Astrocyte of the cerebellum (primary cell): ENCODE results near the gene ASCL5.

Source experiments
- DNase-seq: peaks from one replicate; pipeline ENCODE4 v3.0.0-alpha.2; 2011; ENCODE audit warnings: low read depth
- H3K4me3 ChIP-seq: 2 replicates; pipeline ENCODE4 v1.5.1; 2011; ENCODE audit warnings: mild to moderate bottlenecking, low read depth, low read length, moderate library complexity
- CTCF ChIP-seq: IDR thresholded peaks from 2 replicates; pipeline ENCODE4 v1.5.1; 2012; ENCODE audit warnings: low read length, low read depth, moderate library complexity, mild to moderate bottlenecking; ENCODE audit errors: missing control alignments
- in situ Hi-C: cut with HindIII; loops from 2 replicates; pipeline ENCODE4 v1.10.0; 2017; ENCODE audit warnings: low sequenced_read_pairs

ASCL5 gene

GRCh38 chr1:201153474-201154388 lies 26.7 kb upstream of the ASCL5 start:
- TF ChIP-seq CTCF, result no peak
- in situ Hi-C loops, result loop anchor here (10.0 kb wide), 1 partner anchor 71 kb away; no protein-coding TSS in a partner anchor
- H3K4me3 ChIP-seq, result peak overlapping the region; percentile 75
- no peak for DNase-seq

GRCh38 chr1:201149400-201149799 lies 22.4 kb upstream of the ASCL5 start:
- in situ Hi-C loops, result no loop called here
- no peak overlapping the region for H3K4me3 ChIP-seq
- peak; percentile 54 for TF ChIP-seq CTCF
- no peak for DNase-seq

- in situ Hi-C loops, result no loop called here
- DNase-seq, result no peak
- H3K4me3 ChIP-seq, result no peak overlapping the region
- no peak for TF ChIP-seq CTCF
These were observed 20.5 kb upstream of the ASCL5 start for GRCh38 chr1:201147396-201148015.

- H3K4me3 ChIP-seq, result no peak overlapping the region
- no peak for TF ChIP-seq CTCF
- in situ Hi-C loops, result no loop called here
- no peak for DNase-seq
These were observed 19.8 kb upstream of the ASCL5 start for GRCh38 chr1:201146626-201147390.

- H3K4me3 ChIP-seq, result no peak overlapping the region
- DNase-seq, result no peak
- TF ChIP-seq CTCF, result no peak
- in situ Hi-C loops, result no loop called here
These were observed 18.8 kb upstream of the ASCL5 start for GRCh38 chr1:201145816-201146215.

GRCh38 chr1:201145132-201145531 lies 18.1 kb upstream of the ASCL5 start:
- no peak overlapping the region for H3K4me3 ChIP-seq
- no peak for DNase-seq
- no peak for TF ChIP-seq CTCF
- in situ Hi-C loops, result no loop called here
